ENCODE results near the gene CCDC106.

DNA sequence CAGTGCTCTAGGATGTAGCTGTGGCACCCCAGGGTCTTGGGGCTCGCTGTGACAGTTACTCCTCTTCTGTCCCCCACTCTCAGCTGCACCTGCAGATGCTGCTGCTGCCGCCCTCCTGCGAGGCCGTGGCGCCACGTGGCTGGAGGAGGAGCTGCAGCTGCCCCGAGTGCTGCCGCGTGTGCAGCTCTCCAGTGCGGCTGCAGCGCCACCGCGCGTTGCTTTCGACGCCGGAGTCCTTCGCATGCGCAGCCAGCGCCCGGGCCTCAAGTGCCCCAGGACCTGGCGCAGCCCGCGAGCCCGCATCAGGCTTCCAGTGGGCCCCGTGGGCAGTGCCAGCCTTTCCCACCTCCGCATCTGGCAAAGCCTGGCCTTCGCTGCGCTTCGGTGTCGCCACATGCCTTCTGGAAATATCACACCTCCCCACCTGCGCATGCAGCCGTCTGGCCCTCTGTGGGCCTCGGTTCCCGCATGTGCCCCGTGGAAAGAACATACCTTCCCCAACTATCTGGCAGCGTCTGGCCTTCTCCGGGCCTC is 7.9 kb upstream of the CCDC106 start:
- TF ChIP-seq POLR2A (IDR thresholded peaks at IDR 0.05) = peak; percentile 20
- TF ChIP-seq, protein P1, sequence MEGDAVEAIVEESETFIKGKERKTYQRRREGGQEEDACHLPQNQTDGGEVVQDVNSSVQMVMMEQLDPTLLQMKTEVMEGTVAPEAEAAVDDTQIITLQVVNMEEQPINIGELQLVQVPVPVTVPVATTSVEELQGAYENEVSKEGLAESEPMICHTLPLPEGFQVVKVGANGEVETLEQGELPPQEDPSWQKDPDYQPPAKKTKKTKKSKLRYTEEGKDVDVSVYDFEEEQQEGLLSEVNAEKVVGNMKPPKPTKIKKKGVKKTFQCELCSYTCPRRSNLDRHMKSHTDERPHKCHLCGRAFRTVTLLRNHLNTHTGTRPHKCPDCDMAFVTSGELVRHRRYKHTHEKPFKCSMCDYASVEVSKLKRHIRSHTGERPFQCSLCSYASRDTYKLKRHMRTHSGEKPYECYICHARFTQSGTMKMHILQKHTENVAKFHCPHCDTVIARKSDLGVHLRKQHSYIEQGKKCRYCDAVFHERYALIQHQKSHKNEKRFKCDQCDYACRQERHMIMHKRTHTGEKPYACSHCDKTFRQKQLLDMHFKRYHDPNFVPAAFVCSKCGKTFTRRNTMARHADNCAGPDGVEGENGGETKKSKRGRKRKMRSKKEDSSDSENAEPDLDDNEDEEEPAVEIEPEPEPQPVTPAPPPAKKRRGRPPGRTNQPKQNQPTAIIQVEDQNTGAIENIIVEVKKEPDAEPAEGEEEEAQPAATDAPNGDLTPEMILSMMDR (IDR thresholded peaks at IDR 0.05) = peak; percentile 40 to 63 (median 48)
